ENCODE measurements around the gene CTIF. TPM values are rescaled to one million over a fixed set of nuclear protein-coding genes. Genes with fewer than 3 reads are reported as not detected.

Gene CTIF
- total RNA-seq, 4 donors from 2014 or later = 14.1 to 78.2 (median 18.4) TPM

DNA sequence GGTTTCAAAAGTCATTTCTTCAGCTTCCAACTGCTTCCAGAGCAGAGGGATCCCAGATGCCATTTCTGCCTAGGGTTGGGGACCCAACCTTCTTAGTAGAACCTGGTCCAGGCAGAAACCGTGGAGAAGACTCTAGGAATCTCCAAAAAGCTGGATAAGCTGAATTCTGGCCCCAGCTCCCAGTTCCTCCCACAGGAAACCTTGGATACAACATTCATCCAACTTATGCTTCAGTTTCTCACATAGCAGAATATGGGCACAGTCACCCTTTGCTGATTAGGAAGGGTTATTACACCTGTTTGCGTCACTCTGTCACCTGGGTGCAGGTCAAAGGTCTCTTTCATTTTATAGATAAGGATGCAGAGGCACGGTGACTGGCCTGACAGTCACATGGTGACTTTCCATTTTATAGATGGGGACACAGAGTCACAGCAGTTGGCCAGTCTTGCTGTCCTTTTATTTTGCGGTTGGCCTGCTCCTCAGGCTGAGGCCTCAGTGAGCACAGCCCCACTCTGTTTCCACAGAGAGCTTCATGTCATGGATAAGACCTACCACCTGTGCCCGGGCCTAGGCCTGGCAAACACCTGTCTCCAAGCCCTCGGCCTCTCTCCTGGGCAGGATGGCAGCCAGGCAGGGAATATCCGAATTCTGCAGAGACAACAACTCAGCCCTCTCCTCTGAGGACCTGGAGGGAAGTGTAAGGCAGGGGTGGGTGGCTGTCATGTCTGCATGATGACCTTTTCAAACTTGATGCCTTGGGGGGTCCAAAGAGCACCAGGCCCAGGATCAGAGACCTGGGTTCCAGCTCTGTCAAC, 263.1 kb downstream of the CTIF start:
- TF ChIP-seq POLR2A (IDR thresholded peaks at IDR 0.05) (no peak), EP300 (IDR thresholded peaks at IDR 0.05; ENCODE audit: low read depth) (no peak), POLR2AphosphoS5 (IDR thresholded peaks at IDR 0.05) (no peak), CTCF (IDR thresholded peaks at IDR 0.05) (no peak)
- intact Hi-C loops (cut with DNase I; ENCODE audit: low total_unique reads) = no loop called here
- in situ Hi-C loops (cut with MboI; ENCODE audit: low pct_ligation_motif_present in 1 of 4, low pct_unique_long_range_greater_than_20kb in 1 of 4, low sequenced_read_pairs in 3 of 4) = no loop called here
- no peaks in the 10 kb centered on the region for H3K36me3 ChIP-seq
- peak; percentile 67 for DNase-seq
- no peaks in the 10 kb centered on the region for H3K27me3 ChIP-seq
- 53% methylated on average over 7 of the region's 7 CpGs; no CpG with 5 or more reads in 1 of the 2 donors for WGBS, 2 donors (ENCODE audit: low coverage in 1 of 2)
- H3K9me3 ChIP-seq = no peaks in the 10 kb centered on the region
- H3K4me3 ChIP-seq = no peak overlapping the region
- peak overlapping the region; percentile 42 to 61 (median 52) for H3K27ac ChIP-seq
- H3K4me1 ChIP-seq = peaks cover 6 to 27% (median 20%) of the 10 kb centered on the region in 4 donors

DNA sequence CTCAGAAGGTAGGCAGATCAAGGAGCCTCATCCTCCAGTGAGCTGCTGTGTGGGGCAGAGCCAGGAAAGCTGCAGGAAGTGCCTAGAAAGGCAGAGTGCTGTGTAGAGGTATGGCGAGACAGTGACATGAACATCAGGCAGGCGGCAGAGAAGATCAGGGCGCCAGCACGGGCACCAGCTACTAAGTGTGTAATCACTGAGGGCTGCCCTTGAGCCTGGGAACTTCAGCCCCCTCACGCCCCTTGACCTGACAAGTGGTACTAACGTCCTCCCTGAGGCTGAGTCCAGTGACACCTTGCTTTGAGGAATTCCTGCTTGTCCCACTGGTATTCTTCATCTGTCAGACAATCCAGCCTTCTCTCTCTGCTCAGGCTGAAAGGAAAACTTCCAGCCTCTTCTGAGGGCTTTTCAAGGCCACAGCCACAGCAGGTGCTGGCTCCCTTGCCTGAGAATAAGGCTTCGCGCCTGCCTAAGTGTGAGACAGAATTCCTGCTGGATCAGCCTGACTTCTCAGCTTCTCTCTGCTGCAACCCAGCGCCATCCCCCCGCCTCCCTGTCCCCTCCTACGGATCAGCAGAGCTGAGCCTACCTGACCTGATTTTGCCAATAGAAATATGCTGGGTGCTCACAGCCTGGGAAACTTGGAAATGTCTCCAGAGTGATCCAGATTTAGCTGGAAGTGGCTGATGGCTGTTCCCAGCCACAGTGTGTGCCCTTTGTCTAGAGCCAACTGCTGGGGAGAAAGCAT, 263.9 kb downstream of the CTIF start:
- intact Hi-C loops (cut with DNase I; ENCODE audit: low total_unique reads) = no loop called here
- no peaks in the 10 kb centered on the region for H3K27me3 ChIP-seq
- in situ Hi-C loops (cut with MboI; ENCODE audit: low pct_ligation_motif_present in 1 of 4, low pct_unique_long_range_greater_than_20kb in 1 of 4, low sequenced_read_pairs in 3 of 4) = no loop called here
- peaks cover 6 to 30% (median 23%) of the 10 kb centered on the region in 4 donors for H3K4me1 ChIP-seq
- H3K27ac ChIP-seq = peak overlapping the region in 2 of 4 donors; percentile 6 to 47
- TF ChIP-seq POLR2AphosphoS5 (IDR thresholded peaks at IDR 0.05) (no peak), CTCF (IDR thresholded peaks at IDR 0.05) (no peak), POLR2A (IDR thresholded peaks at IDR 0.05) (no peak), EP300 (IDR thresholded peaks at IDR 0.05; ENCODE audit: low read depth) (no peak)
- no peaks in the 10 kb centered on the region for H3K9me3 ChIP-seq
- WGBS, 2 donors (ENCODE audit: low coverage in 1 of 2) = 90% methylated on average over 11 of the region's 11 CpGs; no CpG with 5 or more reads in 1 of the 2 donors
- DNase-seq = peak; percentile 6
- H3K36me3 ChIP-seq = no peaks in the 10 kb centered on the region
- H3K4me3 ChIP-seq = no peak overlapping the region

DNA sequence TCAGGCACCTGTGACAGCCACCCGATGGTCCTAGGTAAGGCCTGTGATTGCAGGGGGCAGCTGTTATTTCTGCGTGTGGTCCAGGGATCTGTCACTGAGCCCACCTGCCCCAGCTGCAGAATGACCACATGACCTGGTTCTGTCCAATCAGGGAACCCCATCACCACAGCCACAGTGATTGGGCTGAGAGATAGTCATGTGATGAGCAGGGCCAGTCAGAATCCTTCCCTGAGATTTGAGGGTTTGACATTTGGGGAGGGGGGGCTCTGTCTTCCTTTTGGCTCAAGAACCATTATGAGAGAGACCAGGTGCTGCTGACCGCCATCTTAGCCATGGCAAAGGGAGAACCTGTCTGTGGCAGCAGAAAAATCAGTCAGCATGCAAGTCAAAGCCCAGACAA, 264.7 kb downstream of the CTIF start:
- no peak for TF ChIP-seq POLR2A (IDR thresholded peaks at IDR 0.05)
- TF ChIP-seq EP300 (IDR thresholded peaks at IDR 0.05; ENCODE audit: low read depth) = no peak
- TF ChIP-seq CTCF (IDR thresholded peaks at IDR 0.05) = no peak
- TF ChIP-seq POLR2AphosphoS5 (IDR thresholded peaks at IDR 0.05) = no peak
- no peak overlapping the region for H3K4me3 ChIP-seq
- in situ Hi-C loops (cut with MboI; ENCODE audit: low pct_ligation_motif_present in 1 of 4, low pct_unique_long_range_greater_than_20kb in 1 of 4, low sequenced_read_pairs in 3 of 4) = no loop called here
- peak; percentile 6 for DNase-seq
- H3K27ac ChIP-seq = no peak overlapping the region
- no peaks in the 10 kb centered on the region for H3K27me3 ChIP-seq
- WGBS, 2 donors (ENCODE audit: low coverage in 1 of 2) = 100% methylated on average over 3 of the region's 3 CpGs; no CpG with 5 or more reads in 1 of the 2 donors
- intact Hi-C loops (cut with DNase I; ENCODE audit: low total_unique reads) = no loop called here
- no peaks in the 10 kb centered on the region for H3K9me3 ChIP-seq
- H3K4me1 ChIP-seq = peaks cover 6 to 25% (median 21%) of the 10 kb centered on the region in 4 donors
- no peaks in the 10 kb centered on the region for H3K36me3 ChIP-seq

Data from transverse colon (tissue), 4 donors.